CD14-positive monocyte (primary cell): ENCODE measurements around the gene CEP128. TPM values are rescaled to one million over a fixed set of nuclear protein-coding genes. Genes with fewer than 3 reads are reported as not detected.

Experiments
- DNase-seq, 3 donors: peaks; one replicate each; pipeline ENCODE4 v3.0.0-alpha.2; 2011 to 2022
- H2AFZ ChIP-seq: 2 replicates; pipeline ENCODE4 v1.6.0; 2012; ENCODE audit warnings: mild to moderate bottlenecking, low read depth, low read length, inconsistent platforms; ENCODE audit not compliant: insufficient read depth, poor library complexity, severe bottlenecking
- H3K27ac ChIP-seq, 2 donors: 1 replicate in 1 of 2; 2 replicates in 1 of 2; pipeline ENCODE4 v1.5.1; 2012 to 2013; ENCODE audit warnings: low read length in 2 of 2, control low read depth in 1 of 2, inconsistent platforms in 1 of 2, low read depth in 1 of 2, mild to moderate bottlenecking in 1 of 2
- H3K27me3 ChIP-seq, 2 donors: one replicate each; pipeline versions ENCODE4 v1.6.0 to v1.6.1; 2011 to 2013; ENCODE audit warnings: low read length in 2 of 2; ENCODE audit not compliant: control insufficient read depth in 2 of 2, insufficient read depth in 2 of 2
- H3K36me3 ChIP-seq, 2 donors: replicated peaks in 1 of 2; 1 replicate in 1 of 2; 2 replicates in 1 of 2; pipeline versions ENCODE4 v1.5.1 to v1.6.1; 2012 to 2013; ENCODE audit warnings: low read length in 2 of 2, control low read depth in 1 of 2, inconsistent platforms in 1 of 2, mild to moderate bottlenecking in 1 of 2; ENCODE audit not compliant: insufficient read depth in 2 of 2, control insufficient read depth in 1 of 2
- H3K4me1 ChIP-seq, 2 donors: 1 replicate in 1 of 2; 2 replicates in 1 of 2; pipeline versions ENCODE4 v1.5.1 to v1.6.1; 2012 to 2013; ENCODE audit warnings: low read length in 2 of 2, control low read depth in 1 of 2, inconsistent platforms in 1 of 2, mild to moderate bottlenecking in 1 of 2, moderate library complexity in 1 of 2; ENCODE audit not compliant: insufficient read depth in 2 of 2, control insufficient read depth in 1 of 2
- H3K4me2 ChIP-seq: replicated peaks from 2 replicates; pipeline ENCODE3; 2012; ENCODE audit warnings: low read length, moderate library complexity, mild to moderate bottlenecking; ENCODE audit not compliant: poor library complexity, severe bottlenecking; ENCODE audit errors: extremely low read depth
- H3K4me3 ChIP-seq, 3 experiments: fragments of 200-600 bp in 1 of 3; sonication (generic) in 1 of 3; replicated peaks in 1 of 3; 1 replicate in 2 of 3; 2 replicates in 1 of 3; pipeline ENCODE4 v1.5.1; 2011 to 2013; ENCODE audit warnings: low read length in 3 of 3, mild to moderate bottlenecking in 3 of 3, control low read depth in 2 of 3, low read depth in 2 of 3, inconsistent platforms in 1 of 3, moderate library complexity in 1 of 3
- H3K79me2 ChIP-seq: 2 replicates; pipeline ENCODE4 v1.6.0; 2012; ENCODE audit warnings: mild to moderate bottlenecking, control low read depth, inconsistent platforms, low read length, moderate library complexity; ENCODE audit not compliant: insufficient read depth
- H3K9ac ChIP-seq: 2 replicates; pipeline ENCODE4 v1.6.0; 2017; ENCODE audit warnings: low read length, mild to moderate bottlenecking; ENCODE audit not compliant: insufficient read depth, poor library complexity, severe bottlenecking
- H3K9me3 ChIP-seq, 2 donors: replicated peaks in 1 of 2; 1 replicate in 1 of 2; 2 replicates in 1 of 2; pipeline versions ENCODE4 v1.5.1 to v1.6.1; 2012 to 2013; ENCODE audit warnings: low read length in 2 of 2, control low read depth in 1 of 2; ENCODE audit not compliant: control insufficient read depth in 1 of 2, insufficient read depth in 1 of 2
- H4K20me1 ChIP-seq: 2 replicates; pipeline ENCODE4 v1.6.0; 2012; ENCODE audit warnings: mild to moderate bottlenecking, low read length, control low read depth, moderate library complexity; ENCODE audit not compliant: insufficient read depth
- H3K27ac Mint-ChIP-seq, 7 donors: one replicate each; pipeline ENCODE4 v1.8.0; 2020; ENCODE audit warnings: mild to moderate bottlenecking in 7 of 7, mixed read lengths in 7 of 7, moderate library complexity in 6 of 7, inconsistent platforms in 2 of 7
- H3K27me3 Mint-ChIP-seq, 3 donors: one replicate each; pipeline ENCODE4 v1.8.0; 2021 to 2022; ENCODE audit warnings: low read depth in 3 of 3, mild to moderate bottlenecking in 3 of 3, mixed read lengths in 3 of 3, moderate library complexity in 3 of 3, inconsistent platforms in 1 of 3
- H3K36me3 Mint-ChIP-seq, 2 donors: one replicate each; pipeline ENCODE4 v1.8.0; 2020; ENCODE audit warnings: mixed read lengths in 2 of 2, inconsistent platforms in 1 of 2, mild to moderate bottlenecking in 1 of 2
- H3K4me1 Mint-ChIP-seq: one replicate; pipeline ENCODE4 v1.8.0; 2020; ENCODE audit warnings: mild to moderate bottlenecking, mixed read lengths
- H3K4me3 Mint-ChIP-seq, 2 donors: one replicate each; pipeline ENCODE4 v1.8.0; 2020; ENCODE audit warnings: mild to moderate bottlenecking in 2 of 2, mixed read lengths in 2 of 2, moderate library complexity in 1 of 2
- H3K9me3 Mint-ChIP-seq, 7 donors: one replicate each; pipeline ENCODE4 v1.8.0; 2020 to 2022; ENCODE audit warnings: mixed read lengths in 7 of 7, mild to moderate bottlenecking in 6 of 7, moderate library complexity in 6 of 7, inconsistent platforms in 2 of 7
- CTCF ChIP-seq: fragments of 200-600 bp; IDR thresholded peaks from one replicate; pipeline ENCODE4 v1.8.0; 2022; ENCODE audit warnings: antibody characterized with exemption, mild to moderate bottlenecking
- WGBS: methylation state at CpG from one replicate; pipeline ENCODE4 v1.1.5; 2013; ENCODE audit warnings: missing lambda C conversion rate; ENCODE audit not compliant: insufficient coverage; 5-methylcytosine and 5-hydroxymethylcytosine counted together
- intact Hi-C, 2 donors: fragments of 100-400 bp; cut with micrococcal nuclease; formaldehyde crosslinking; loops; one replicate each; pipeline versions ENCODE4 v1.15.0 to v1.15.1; 2023
- polyA plus RNA-seq, 3 donors: library from polyadenylated mRNA; depleted of rRNA in 1 of 3; unstranded in 2 of 3; stranded (reverse) in 1 of 3; fragments of 300-500 nt in 2 of 3; fragments of >200 nt in 1 of 3; fragmentation: Illumina TruSeq in 2 of 3; gene quantifications; 1 replicate in 2 of 3; 2 replicates in 1 of 3; pipeline ENCODE4 v1.2.3, GENCODE V29; 2012 to 2021

CEP128 gene
- polyA plus RNA-seq, 3 donors: 0.41 to 0.88 (median 0.62) TPM

DNA sequence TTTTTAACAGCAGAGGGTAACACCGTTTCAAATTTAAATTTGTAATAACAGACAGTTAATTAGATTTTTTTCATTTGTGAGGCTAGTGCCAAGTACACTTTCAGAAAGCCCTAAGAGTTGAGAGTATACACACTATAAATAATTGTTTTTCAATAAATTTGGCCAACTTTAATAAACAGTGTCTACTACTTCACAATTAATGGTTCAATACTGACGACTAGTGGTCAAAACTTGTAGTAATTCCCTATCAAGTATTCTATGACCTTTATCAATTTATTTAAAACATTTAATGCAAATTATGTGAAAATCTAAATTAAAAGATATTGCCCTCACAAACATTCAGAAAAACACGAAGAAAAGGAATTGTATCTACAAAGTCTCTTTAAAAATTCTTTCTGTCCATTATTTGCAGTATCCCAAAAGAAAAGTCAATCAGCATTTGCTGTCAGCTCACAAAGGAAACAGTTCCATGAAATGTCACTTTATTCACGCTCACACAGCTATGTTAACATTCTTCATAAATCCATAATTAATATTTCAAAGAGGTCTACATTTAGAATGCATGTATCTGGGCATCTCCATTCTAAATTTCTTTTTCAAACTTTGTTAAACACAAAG is 91.2 kb downstream of the CEP128 start:
- Histone ChIP-seq H3K4me2 (no peak overlapping the region), H3K4me1 (no peaks in the 10 kb centered on the region), H3K9ac (no peak overlapping the region), H3K9me3 (no peaks in the 10 kb centered on the region), H4K20me1 (no peaks in the 10 kb centered on the region), H3K36me3 (no peaks in the 10 kb centered on the region), H3K27me3 (no peaks in the 10 kb centered on the region), H3K79me2 (no peaks in the 10 kb centered on the region), H3K4me3 (no peak overlapping the region), H2AFZ (no peak overlapping the region), H3K27ac (no peak overlapping the region)
- no CpG with 5 or more reads among the region's 4 CpGs for WGBS
- Mint-ChIP-seq H3K27me3 (no peaks in the 10 kb centered on the region), H3K27ac (no peak overlapping the region), H3K36me3 (no peaks in the 10 kb centered on the region), H3K9me3 (no peaks in the 10 kb centered on the region), H3K4me1 (no peaks in the 10 kb centered on the region), H3K4me3 (no peak overlapping the region)
- DNase-seq: peak in 2 of 3 donors; percentile 3 to 30
- peak; percentile 83 for TF ChIP-seq CTCF
- intact Hi-C loops: loop anchor here in 1 of 2 donors (5.0 kb wide), 1 partner anchor 1883 kb away; no protein-coding TSS in a partner anchor

GRCh38 chr14:80847070-80847469 is 94.5 kb downstream of the CEP128 start:
- no peaks in the 10 kb centered on the region for H3K36me3 ChIP-seq
- H3K9ac ChIP-seq: no peak overlapping the region
- Mint-ChIP-seq H3K4me1 (no peaks in the 10 kb centered on the region), H3K36me3 (no peaks in the 10 kb centered on the region), H3K27me3 (no peaks in the 10 kb centered on the region), H3K27ac (no peak overlapping the region), H3K4me3 (no peak overlapping the region), H3K9me3 (no peaks in the 10 kb centered on the region)
- H3K27me3 ChIP-seq: no peaks in the 10 kb centered on the region
- H3K79me2 ChIP-seq: no peaks in the 10 kb centered on the region
- no peak for DNase-seq
- no peak overlapping the region for H3K4me3 ChIP-seq
- no peaks in the 10 kb centered on the region for H3K9me3 ChIP-seq
- H3K27ac ChIP-seq: no peak overlapping the region
- H3K4me1 ChIP-seq: no peaks in the 10 kb centered on the region
- no peak overlapping the region for H2AFZ ChIP-seq
- no peak for TF ChIP-seq CTCF
- no peaks in the 10 kb centered on the region for H4K20me1 ChIP-seq
- no peak overlapping the region for H3K4me2 ChIP-seq
- no CpG with 5 or more reads among the region's 2 CpGs for WGBS
- intact Hi-C loops: loop anchor here in 1 of 2 donors (10.0 kb wide), 1 partner anchor 1872 kb away; no protein-coding TSS in a partner anchor
